Coronary artery (tissue), 2 donors: ENCODE data around the gene LHFPL6.

Experiments used
- DNase-seq: peaks from one replicate; pipeline ENCODE4 v3.0.0-alpha.2; 2017; ENCODE audit warnings: low spot score
- H3K27ac ChIP-seq, 2 donors: fragments of 200-600 bp; sonication (generic); one replicate each; pipeline ENCODE4 v1.5.1; 2016 to 2019
- H3K4me3 ChIP-seq: fragments of 200-600 bp; sonication (generic); 2 replicates; pipeline ENCODE4 v1.5.1; 2016; ENCODE audit warnings: mild to moderate bottlenecking, moderate library complexity
- CTCF ChIP-seq: fragments of 200-600 bp; sonication (generic); IDR thresholded peaks from one replicate; pipeline ENCODE4 v1.5.1; 2019; ENCODE audit warnings: antibody characterized with exemption

LHFPL6 gene

GRCh38 chr13:39302820-39303219, 300.2 kb downstream of the LHFPL6 start:
- no peak overlapping the region for H3K4me3 ChIP-seq
- TF ChIP-seq CTCF: no peak
- no peak for DNase-seq

GRCh38 chr13:39298951-39299350, 304.0 kb downstream of the LHFPL6 start:
- Histone ChIP-seq H3K4me3 (no peak overlapping the region), H3K27ac (no peak overlapping the region)
- no peak for DNase-seq
- TF ChIP-seq CTCF: no peak

More at GRCh38 chr13:39302820-39303219, 300.2 kb downstream of the LHFPL6 start:
- no peak overlapping the region for H3K27ac ChIP-seq

GRCh38 chr13:39297664-39298171, 305.3 kb downstream of the LHFPL6 start:
- TF ChIP-seq CTCF: no peak
- H3K27ac ChIP-seq: no peak overlapping the region
- DNase-seq: no peak
- no peak overlapping the region for H3K4me3 ChIP-seq

- no peak for DNase-seq
- no peak overlapping the region for H3K27ac ChIP-seq
- TF ChIP-seq CTCF: no peak
- H3K4me3 ChIP-seq: no peak overlapping the region
Measured at GRCh38 chr13:39297023-39297422, 306.0 kb downstream of the LHFPL6 start.

GRCh38 chr13:39296193-39296592, 306.8 kb downstream of the LHFPL6 start:
- H3K4me3 ChIP-seq: no peak overlapping the region
- TF ChIP-seq CTCF: no peak
- H3K27ac ChIP-seq: no peak overlapping the region
- DNase-seq: no peak
